ENCODE measurements around the gene CHSY1. TPM values are rescaled to one million over a fixed set of nuclear protein-coding genes. Genes with fewer than 3 reads are reported as not detected.

CHSY1 gene
- total RNA-seq, 1 donor from 2014 or later, result 38.2 TPM

DNA sequence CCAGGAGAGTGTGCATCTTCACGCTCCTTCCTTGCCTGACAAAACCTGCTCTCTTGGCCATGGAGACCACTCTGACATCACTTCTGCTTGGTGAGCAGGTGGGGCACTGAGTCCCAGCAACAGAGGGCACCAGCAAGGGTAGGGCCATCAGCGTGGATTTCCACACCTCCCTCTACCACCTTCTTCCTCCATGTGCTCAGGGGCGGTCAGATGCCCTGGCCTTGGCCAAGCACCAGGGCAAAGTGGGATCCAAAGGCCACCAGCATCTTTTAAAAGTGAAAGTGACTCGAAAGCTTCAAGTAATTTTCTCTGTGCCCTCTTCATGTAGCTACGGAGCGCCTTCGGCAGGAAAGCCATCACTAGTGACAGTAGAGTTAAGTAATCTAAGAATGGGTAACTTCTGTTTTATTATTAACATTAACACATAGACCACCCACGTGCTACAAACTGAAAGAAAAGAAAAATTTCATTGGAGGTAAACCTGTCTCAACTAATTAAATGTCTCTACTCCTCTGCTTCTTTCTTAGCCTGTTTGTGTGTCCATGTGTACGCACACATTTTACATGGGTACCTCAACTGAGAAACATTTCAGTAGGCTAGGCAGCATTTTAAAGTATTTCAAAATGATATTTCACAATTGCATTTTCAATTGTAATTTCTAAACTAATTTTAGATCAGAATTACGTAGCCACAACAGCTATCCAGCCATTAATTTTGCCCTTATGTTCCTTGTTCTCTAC lies 57.9 kb downstream of the CHSY1 start:
- Mint-ChIP-seq H3K4me1 (ENCODE audit: low read depth, unreplicated experiment) (peaks cover 61% of the 10 kb centered on the region), H3K36me3 (ENCODE audit: unreplicated experiment) (no peaks in the 10 kb centered on the region), H3K27ac (ENCODE audit: unreplicated experiment) (peak overlapping the region; percentile 89), H3K27me3 (ENCODE audit: unreplicated experiment) (peaks cover 3% of the 10 kb centered on the region), H3K9me3 (ENCODE audit: unreplicated experiment) (peaks cover 6% of the 10 kb centered on the region), H3K4me3 (ENCODE audit: unreplicated experiment) (peak overlapping the region; percentile 10)
- DNase-seq, result no peak
- TF ChIP-seq, protein P1, sequence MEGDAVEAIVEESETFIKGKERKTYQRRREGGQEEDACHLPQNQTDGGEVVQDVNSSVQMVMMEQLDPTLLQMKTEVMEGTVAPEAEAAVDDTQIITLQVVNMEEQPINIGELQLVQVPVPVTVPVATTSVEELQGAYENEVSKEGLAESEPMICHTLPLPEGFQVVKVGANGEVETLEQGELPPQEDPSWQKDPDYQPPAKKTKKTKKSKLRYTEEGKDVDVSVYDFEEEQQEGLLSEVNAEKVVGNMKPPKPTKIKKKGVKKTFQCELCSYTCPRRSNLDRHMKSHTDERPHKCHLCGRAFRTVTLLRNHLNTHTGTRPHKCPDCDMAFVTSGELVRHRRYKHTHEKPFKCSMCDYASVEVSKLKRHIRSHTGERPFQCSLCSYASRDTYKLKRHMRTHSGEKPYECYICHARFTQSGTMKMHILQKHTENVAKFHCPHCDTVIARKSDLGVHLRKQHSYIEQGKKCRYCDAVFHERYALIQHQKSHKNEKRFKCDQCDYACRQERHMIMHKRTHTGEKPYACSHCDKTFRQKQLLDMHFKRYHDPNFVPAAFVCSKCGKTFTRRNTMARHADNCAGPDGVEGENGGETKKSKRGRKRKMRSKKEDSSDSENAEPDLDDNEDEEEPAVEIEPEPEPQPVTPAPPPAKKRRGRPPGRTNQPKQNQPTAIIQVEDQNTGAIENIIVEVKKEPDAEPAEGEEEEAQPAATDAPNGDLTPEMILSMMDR (IDR thresholded peaks at IDR 0.05; ENCODE audit: partially characterized antibody, unreplicated experiment), result no peak

DNA sequence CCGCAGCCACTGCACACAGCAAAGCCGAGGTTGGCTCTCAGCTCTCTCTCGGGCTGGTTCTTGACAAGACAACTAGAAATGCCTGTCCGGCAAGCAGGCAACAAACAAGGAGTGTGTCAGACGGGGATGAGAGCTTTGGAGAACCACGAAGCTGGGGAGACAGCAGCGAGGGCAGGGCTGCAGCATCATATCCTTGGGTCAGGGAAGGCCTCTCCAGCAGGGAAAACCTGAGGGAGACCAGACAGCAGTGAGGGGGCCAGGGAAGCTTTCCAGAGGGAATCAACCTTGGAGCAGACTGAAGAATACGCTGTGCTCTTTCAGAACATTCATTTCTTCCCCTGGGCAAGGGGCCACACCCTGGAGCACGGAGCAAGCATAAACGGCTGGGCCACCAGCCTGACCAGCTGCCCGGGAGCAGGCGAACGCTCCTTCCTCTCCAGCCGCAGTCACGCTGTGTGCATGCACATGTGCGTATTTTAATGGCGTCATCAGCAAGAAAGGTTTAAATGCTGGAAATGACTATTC lies 58.7 kb downstream of the CHSY1 start:
- H3K4me1 Mint-ChIP-seq (ENCODE audit: low read depth, unreplicated experiment), result peaks cover 61% of the 10 kb centered on the region
- H3K4me3 Mint-ChIP-seq (ENCODE audit: unreplicated experiment), result peak overlapping the region; percentile 24
- H3K27me3 Mint-ChIP-seq (ENCODE audit: unreplicated experiment), result peaks cover 3% of the 10 kb centered on the region
- peak overlapping the region; percentile 89 for H3K27ac Mint-ChIP-seq (ENCODE audit: unreplicated experiment)
- DNase-seq, result no peak
- TF ChIP-seq, protein P1 (IDR thresholded peaks at IDR 0.05; ENCODE audit: partially characterized antibody, unreplicated experiment), result no peak
- H3K36me3 Mint-ChIP-seq (ENCODE audit: unreplicated experiment), result no peaks in the 10 kb centered on the region
- peaks cover 5% of the 10 kb centered on the region for H3K9me3 Mint-ChIP-seq (ENCODE audit: unreplicated experiment)

DNA sequence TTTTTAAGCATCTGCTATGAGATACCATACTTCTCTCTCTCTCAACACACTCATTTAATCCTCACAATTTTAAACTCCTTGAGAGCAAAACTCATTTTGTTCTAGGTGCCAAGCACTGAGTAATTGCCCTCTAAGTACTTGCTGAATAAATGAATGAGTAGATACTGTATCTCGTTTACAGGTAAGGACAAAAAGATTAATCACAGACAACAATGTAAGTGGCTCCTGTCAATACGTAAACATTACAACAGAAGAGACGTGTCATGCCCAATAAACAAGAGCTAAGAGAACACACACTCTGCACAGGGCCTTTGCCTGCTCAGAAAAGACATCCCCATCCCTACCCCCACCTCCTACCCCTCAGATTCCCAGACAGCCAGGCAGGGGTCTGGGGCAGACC lies 59.8 kb downstream of the CHSY1 start:
- no peaks in the 10 kb centered on the region for H3K36me3 Mint-ChIP-seq (ENCODE audit: unreplicated experiment)
- H3K27me3 Mint-ChIP-seq (ENCODE audit: unreplicated experiment), result peaks cover 3% of the 10 kb centered on the region
- H3K4me3 Mint-ChIP-seq (ENCODE audit: unreplicated experiment), result peak overlapping the region; percentile 23
- peaks cover 5% of the 10 kb centered on the region for H3K9me3 Mint-ChIP-seq (ENCODE audit: unreplicated experiment)
- H3K4me1 Mint-ChIP-seq (ENCODE audit: low read depth, unreplicated experiment), result peaks cover 61% of the 10 kb centered on the region
- peak overlapping the region; percentile 78 for H3K27ac Mint-ChIP-seq (ENCODE audit: unreplicated experiment)
- TF ChIP-seq, protein P1 (IDR thresholded peaks at IDR 0.05; ENCODE audit: partially characterized antibody, unreplicated experiment), result no peak
- no peak for DNase-seq

DNA sequence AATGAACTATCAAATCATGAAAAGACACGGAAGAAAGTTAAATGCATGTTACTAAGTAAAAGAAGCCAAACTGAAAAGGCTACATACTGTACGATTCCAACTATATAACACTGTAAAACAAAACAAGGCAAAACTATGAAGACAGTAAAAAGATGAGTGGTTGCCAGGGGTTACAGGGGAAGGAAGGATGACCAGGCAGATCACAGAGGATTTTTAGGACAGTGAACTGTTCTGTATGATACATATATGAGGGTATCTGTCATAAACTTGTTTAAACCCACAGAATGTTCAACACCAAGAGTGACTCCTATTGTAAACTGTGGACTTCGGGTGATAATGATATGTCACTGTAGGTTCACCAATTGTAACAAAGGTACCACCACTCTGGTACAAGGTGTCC lies 60.6 kb downstream of the CHSY1 start:
- TF ChIP-seq, protein P1 (IDR thresholded peaks at IDR 0.05; ENCODE audit: partially characterized antibody, unreplicated experiment), result no peak
- peaks cover 61% of the 10 kb centered on the region for H3K4me1 Mint-ChIP-seq (ENCODE audit: low read depth, unreplicated experiment)
- no peak overlapping the region for H3K4me3 Mint-ChIP-seq (ENCODE audit: unreplicated experiment)
- DNase-seq, result no peak
- H3K27ac Mint-ChIP-seq (ENCODE audit: unreplicated experiment), result no peak overlapping the region
- peaks cover 3% of the 10 kb centered on the region for H3K27me3 Mint-ChIP-seq (ENCODE audit: unreplicated experiment)
- H3K36me3 Mint-ChIP-seq (ENCODE audit: unreplicated experiment), result no peaks in the 10 kb centered on the region
- H3K9me3 Mint-ChIP-seq (ENCODE audit: unreplicated experiment), result peaks cover 5% of the 10 kb centered on the region

DNA sequence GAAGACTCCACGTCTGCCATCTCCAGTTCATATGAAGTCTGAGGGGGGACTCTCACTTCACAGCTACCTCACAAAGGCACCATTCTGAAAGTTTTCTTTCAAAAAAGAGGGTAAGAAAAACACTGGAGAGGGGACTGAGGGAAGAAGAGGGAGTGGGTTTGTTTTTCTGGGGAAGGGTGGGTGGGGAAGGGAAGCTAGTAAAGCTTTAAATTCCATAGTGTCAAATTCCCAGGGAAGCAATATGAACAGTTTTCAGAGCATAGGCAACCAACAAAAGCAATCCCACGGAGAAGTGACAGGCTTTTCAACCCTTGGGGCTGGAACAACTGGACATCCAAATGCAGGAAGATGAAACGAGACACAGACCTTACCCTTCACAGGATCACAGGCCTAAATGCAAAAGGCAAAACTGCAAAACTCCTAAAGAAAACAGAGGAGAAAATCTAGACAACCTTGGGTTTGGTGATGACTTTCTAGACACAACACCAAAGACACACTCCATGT lies 61.7 kb downstream of the CHSY1 start:
- peaks cover 3% of the 10 kb centered on the region for H3K27me3 Mint-ChIP-seq (ENCODE audit: unreplicated experiment)
- peak overlapping the region; percentile 31 for H3K27ac Mint-ChIP-seq (ENCODE audit: unreplicated experiment)
- H3K4me1 Mint-ChIP-seq (ENCODE audit: low read depth, unreplicated experiment), result peaks cover 63% of the 10 kb centered on the region
- TF ChIP-seq, protein P1 (IDR thresholded peaks at IDR 0.05; ENCODE audit: partially characterized antibody, unreplicated experiment), result no peak
- no peaks in the 10 kb centered on the region for H3K36me3 Mint-ChIP-seq (ENCODE audit: unreplicated experiment)
- peaks cover 5% of the 10 kb centered on the region for H3K9me3 Mint-ChIP-seq (ENCODE audit: unreplicated experiment)
- H3K4me3 Mint-ChIP-seq (ENCODE audit: unreplicated experiment), result no peak overlapping the region
- no peak for DNase-seq

Measured in glutamatergic neuron (in vitro differentiated cells).